Mammary epithelial cell (primary cell): ENCODE measurements around the gene COX7B2.

ENCODE experiments used
- CTCF ChIP-seq, 2 donors: IDR thresholded peaks in 1 of 2; conservative IDR thresholded peaks in 1 of 2; 2 replicates each; pipeline ENCODE4 v1.5.1; 2011 to 2012; ENCODE audit warnings: inconsistent platforms in 2 of 2, low read length in 2 of 2, mild to moderate bottlenecking in 2 of 2, control low read depth in 1 of 2, low read depth in 1 of 2; ENCODE audit not compliant: insufficient read depth in 1 of 2; ENCODE audit errors: extremely low read depth in 1 of 2
- EZH2 ChIP-seq: IDR thresholded peaks from 2 replicates; pipeline ENCODE4 v1.6.1; 2012; ENCODE audit warnings: low read length, inconsistent platforms, borderline replicate concordance

DNA sequence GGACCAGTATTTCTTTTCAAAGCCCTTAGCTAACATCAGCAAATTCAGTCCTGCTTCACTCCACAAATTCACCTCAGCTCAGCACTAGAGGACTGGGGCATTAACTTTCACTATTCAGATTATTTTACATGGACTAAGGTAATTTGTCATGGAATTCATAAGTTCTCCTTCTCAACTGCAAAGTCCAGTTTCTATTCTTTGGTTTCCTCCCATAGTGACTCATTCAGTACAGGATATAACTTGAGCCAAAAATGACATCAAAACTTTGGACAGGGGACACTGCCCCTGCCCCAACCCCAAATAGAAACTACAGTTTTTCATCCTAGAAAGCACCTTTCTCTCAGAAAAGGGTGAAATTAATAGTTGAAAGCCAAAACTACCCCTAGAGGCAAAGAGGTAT lies 52.7 kb downstream of the COX7B2 start:
- no peak for TF ChIP-seq EZH2
- no peak for TF ChIP-seq CTCF (conservative IDR thresholded peaks at IDR 0.05 in 1 of 2, IDR thresholded peaks at IDR 0.05 in 1 of 2; ENCODE audit: extremely low read depth in 1 of 2, insufficient read depth in 1 of 2, low read depth in 1 of 2, low read length in 2 of 2)
